H9 (cell line): ENCODE results near the gene DCDC2. TPM values are rescaled to one million over a fixed set of nuclear protein-coding genes. Genes with fewer than 3 reads are reported as not detected.
A peak's percentile ranks its signal among the peaks of the same experiment; 100 is the strongest.

ENCODE experiments used
- DNase-seq: peaks from one replicate; pipeline ENCODE4 v3.0.0-alpha.2; 2017
- H2AFZ ChIP-seq: one replicate; pipeline ENCODE4 v1.6.1; 2013; ENCODE audit warnings: mild to moderate bottlenecking, low read length, control low read depth, moderate library complexity
- H2AK5ac ChIP-seq: 2 replicates; pipeline ENCODE4 v1.6.1; 2013; ENCODE audit warnings: low read length, control low read depth, mixed read lengths; ENCODE audit not compliant: insufficient read length
- H2BK120ac ChIP-seq: one replicate; pipeline ENCODE4 v1.6.1; 2013; ENCODE audit warnings: low read depth, mild to moderate bottlenecking, low read length, control low read depth, inconsistent platforms; ENCODE audit not compliant: poor library complexity, severe bottlenecking
- H2BK12ac ChIP-seq: 2 replicates; pipeline ENCODE4 v1.6.1; 2013; ENCODE audit warnings: low read length, control low read depth, mixed read lengths, low read depth; ENCODE audit not compliant: insufficient read length
- H2BK15ac ChIP-seq: 2 replicates; pipeline ENCODE4 v1.6.1; 2013; ENCODE audit warnings: low read depth, low read length, control low read depth
- H2BK20ac ChIP-seq: one replicate; pipeline ENCODE4 v1.6.1; 2013; ENCODE audit warnings: low read depth, mild to moderate bottlenecking, low read length, control low read depth, inconsistent platforms; ENCODE audit not compliant: poor library complexity, severe bottlenecking
- H2BK5ac ChIP-seq: 2 replicates; pipeline ENCODE4 v1.6.1; 2013; ENCODE audit warnings: low read length, control low read depth, mixed read lengths; ENCODE audit not compliant: insufficient read length
- H3K14ac ChIP-seq: 2 replicates; pipeline ENCODE4 v1.6.1; 2013; ENCODE audit warnings: low read length, control low read depth; ENCODE audit not compliant: insufficient read depth
- H3K18ac ChIP-seq: 2 replicates; pipeline ENCODE4 v1.6.1; 2013; ENCODE audit warnings: low read depth, mild to moderate bottlenecking, mixed read lengths, low read length, control low read depth; ENCODE audit not compliant: insufficient read length
- H3K23ac ChIP-seq: 2 replicates; pipeline ENCODE4 v1.6.1; 2013; ENCODE audit warnings: low read length, control low read depth, mixed read lengths, low read depth; ENCODE audit not compliant: insufficient read length
- H3K23me2 ChIP-seq: 2 replicates; pipeline ENCODE4 v1.6.1; 2013; ENCODE audit warnings: low read depth, mild to moderate bottlenecking, mixed read lengths, low read length, control low read depth; ENCODE audit not compliant: insufficient read length, poor library complexity, severe bottlenecking
- H3K27ac ChIP-seq: 2 replicates; pipeline ENCODE4 v1.5.1; 2013; ENCODE audit warnings: low read length, control low read depth, mixed read lengths, low read depth; ENCODE audit not compliant: insufficient read length
- H3K27me3 ChIP-seq: 2 replicates; pipeline ENCODE4 v1.6.1; 2013; ENCODE audit warnings: low read length, control low read depth, inconsistent platforms; ENCODE audit not compliant: insufficient read depth
- H3K4ac ChIP-seq: 2 replicates; pipeline ENCODE4 v1.6.1; 2013; ENCODE audit warnings: low read depth, mild to moderate bottlenecking, control low read depth, inconsistent platforms, low read length, moderate library complexity
- H3K4me1 ChIP-seq: 2 replicates; pipeline ENCODE4 v1.6.1; 2013; ENCODE audit warnings: low read length, control low read depth, inconsistent platforms; ENCODE audit not compliant: insufficient read depth
- H3K4me2 ChIP-seq: 2 replicates; pipeline ENCODE4 v1.6.1; 2013; ENCODE audit warnings: low read length, control low read depth, mixed read lengths; ENCODE audit not compliant: insufficient read length, insufficient read depth
- H3K56ac ChIP-seq: 2 replicates; pipeline ENCODE4 v1.6.1; 2013; ENCODE audit warnings: low read depth, mild to moderate bottlenecking, mixed read lengths, low read length, control low read depth; ENCODE audit not compliant: insufficient read length
- H3K79me1 ChIP-seq: 2 replicates; pipeline ENCODE4 v1.6.1; 2013; ENCODE audit warnings: low read depth, mild to moderate bottlenecking, moderate library complexity, low read length, control low read depth, inconsistent platforms; ENCODE audit not compliant: insufficient read depth, poor library complexity, severe bottlenecking
- H3K79me2 ChIP-seq: 2 replicates; pipeline ENCODE4 v1.6.1; 2013; ENCODE audit warnings: low read length, control low read depth, inconsistent platforms; ENCODE audit not compliant: insufficient read depth
- H3K9ac ChIP-seq: 2 replicates; pipeline ENCODE4 v1.6.1; 2013; ENCODE audit warnings: low read length, control low read depth, mixed read lengths; ENCODE audit not compliant: insufficient read length; ENCODE audit errors: extremely low read depth
- H3K9me3 ChIP-seq: one replicate; pipeline ENCODE4 v1.6.1; 2013; ENCODE audit warnings: low read depth, low read length, inconsistent platforms; ENCODE audit not compliant: control insufficient read depth
- H3T11ph ChIP-seq: one replicate; pipeline ENCODE4 v1.6.1; 2013; ENCODE audit warnings: mild to moderate bottlenecking, low read length, control low read depth, inconsistent platforms
- H4K20me1 ChIP-seq: one replicate; pipeline ENCODE4 v1.6.1; 2013; ENCODE audit not compliant: control insufficient read depth, insufficient read length, insufficient read depth
- H4K5ac ChIP-seq: 2 replicates; pipeline ENCODE4 v1.6.1; 2013; ENCODE audit warnings: low read depth, mild to moderate bottlenecking, mixed read lengths, low read length, control low read depth; ENCODE audit not compliant: insufficient read length
- H4K8ac ChIP-seq: replicated peaks from 2 replicates; pipeline ENCODE4 v1.6.1; 2013; ENCODE audit warnings: low read length, control low read depth, mixed read lengths, low read depth; ENCODE audit not compliant: insufficient read length
- H4K91ac ChIP-seq: 2 replicates; pipeline ENCODE4 v1.6.1; 2013; ENCODE audit warnings: low read depth, mild to moderate bottlenecking, moderate library complexity, mixed read lengths, low read length, control low read depth; ENCODE audit not compliant: insufficient read length
- H3K27ac Mint-ChIP-seq, 3 experiments: 2 replicates in 2 of 3; 3 replicates in 1 of 3; pipeline ENCODE4 v1.8.0; 2020 to 2021; ENCODE audit warnings: mixed read lengths in 3 of 3, mild to moderate bottlenecking in 1 of 3, moderate library complexity in 1 of 3
- H3K27me3 Mint-ChIP-seq: 2 replicates; pipeline ENCODE4 v1.8.0; 2021; ENCODE audit warnings: low read depth, mild to moderate bottlenecking, moderate library complexity, mixed read lengths
- H3K36me3 Mint-ChIP-seq, 3 experiments: 2 replicates in 2 of 3; 3 replicates in 1 of 3; pipeline ENCODE4 v1.8.0; 2020 to 2021; ENCODE audit warnings: low read depth in 3 of 3, mixed read lengths in 3 of 3; ENCODE audit not compliant: insufficient read depth in 1 of 3
- H3K4me1 Mint-ChIP-seq, 2 experiments: 2 replicates each; pipeline ENCODE4 v1.8.0; 2020; ENCODE audit warnings: mixed read lengths in 2 of 2
- H3K4me3 Mint-ChIP-seq, 2 experiments: 2 replicates in 1 of 2; 3 replicates in 1 of 2; pipeline ENCODE4 v1.8.0; 2020 to 2021; ENCODE audit warnings: mild to moderate bottlenecking in 2 of 2, mixed read lengths in 2 of 2, moderate library complexity in 1 of 2
- H3K9me3 Mint-ChIP-seq, 2 experiments: 2 replicates in 1 of 2; 3 replicates in 1 of 2; pipeline ENCODE4 v1.8.0; 2020; ENCODE audit warnings: mild to moderate bottlenecking in 2 of 2, mixed read lengths in 2 of 2, moderate library complexity in 1 of 2
- CTCF ChIP-seq: fragments of 200-600 bp; sonication (generic); conservative IDR thresholded peaks from 3 replicates; pipeline ENCODE4 v1.8.0; 2021; ENCODE audit warnings: antibody characterized with exemption, mild to moderate bottlenecking
- WGBS: extraction: QIAGEN DNeasy Blood & Tissue Kit; methylation state at CpG from one replicate; pipeline ENCODE4 v1.1.7; 2013; ENCODE audit warnings: missing lambda C conversion rate, low lambda C conversion rate, mixed read lengths; ENCODE audit not compliant: insufficient read length; ENCODE audit errors: extremely low coverage; 5-methylcytosine and 5-hydroxymethylcytosine counted together
- total RNA-seq: library from RNA; stranded (reverse); gene quantifications from 2 replicates; pipeline ENCODE4 v1.2.1, GENCODE V29; 2021

DCDC2 gene
- total RNA-seq, 1 experiment from 2014 or later: 0.59 TPM

GRCh38 chr6:24359640-24360454, 2.0 kb upstream of the DCDC2 start:
- Histone ChIP-seq H3K27ac (no peak overlapping the region), H3K79me1 (no peaks in the 10 kb centered on the region), H3K4me2 (peak overlapping the region; percentile 81), H3K18ac (peak overlapping the region; percentile 84), H3K4ac (no peak overlapping the region), H2AFZ (no peak overlapping the region), H3K9me3 (no peaks in the 10 kb centered on the region), H3K56ac (no peak overlapping the region), H2BK15ac (no peak overlapping the region), H2BK12ac (no peak overlapping the region), H4K5ac (no peak overlapping the region), H3T11ph (no peak overlapping the region), H3K4me1 (no peaks in the 10 kb centered on the region), H2BK20ac (no peak overlapping the region), H3K14ac (peak overlapping the region; percentile 58; the same call in 1 of the 2 replicates), H3K79me2 (no peaks in the 10 kb centered on the region), H3K27me3 (peaks cover 4% of the 10 kb centered on the region; the same call in 1 of the 2 replicates), H2BK5ac (no peak overlapping the region), H4K8ac (no peak overlapping the region), H3K23me2 (peaks cover 13% of the 10 kb centered on the region), H4K20me1 (no peaks in the 10 kb centered on the region), H3K9ac (no peak overlapping the region), H2AK5ac (no peak overlapping the region), H2BK120ac (no peak overlapping the region), H3K23ac (no peak overlapping the region), H4K91ac (no peak overlapping the region)
- TF ChIP-seq CTCF: peak; percentile 99
- peaks cover 20% of the 10 kb centered on the region for H3K27me3 Mint-ChIP-seq
- peaks cover 0 to 2% of the 10 kb centered on the region in 2 experiments; a peak in 1 of 5 replicates for H3K9me3 Mint-ChIP-seq
- H3K27ac Mint-ChIP-seq: peak overlapping the region in 2 of 3 experiments; percentile 36 to 94; a peak in 3 of 7 replicates
- WGBS: no CpG with 5 or more reads among the region's 55 CpGs
- H3K4me3 Mint-ChIP-seq: peak overlapping the region; percentile 75 to 84
- peaks cover 0 to 1% (median 0%) of the 10 kb centered on the region in 3 experiments; a peak in 2 of 7 replicates for H3K36me3 Mint-ChIP-seq
- H3K4me1 Mint-ChIP-seq: peaks cover 5 to 9% of the 10 kb centered on the region in 2 experiments; a peak in 2 of 4 replicates
- peak; percentile 93 for DNase-seq
